SK-N-SH treated with all-trans-retinoic acid at 6 μM for 48 hours (cell line): ENCODE measurements around the gene NMRK2.

Source experiments
- ATAC-seq: fragments of 200-7000 bp; cut with Tn5 transposase; 3 replicates; pipeline ENCODE4 v1.9.1; 2020; ENCODE audit warnings: mild to moderate bottlenecking, moderate library complexity
- ARNTL ChIP-seq: fragments of 450-650 bp; formaldehyde crosslinking; IDR thresholded peaks from 2 replicates; pipeline ENCODE4 v1.5.0; 2020; ENCODE audit warnings: low read depth, mild to moderate bottlenecking, moderate library complexity, borderline replicate concordance
- BACH2 ChIP-seq: fragments of 250-450 bp; sonication (Bioruptor Pico); IDR thresholded peaks from 2 replicates; pipeline ENCODE4 v1.9.0; 2021; ENCODE audit warnings: mild to moderate bottlenecking, borderline replicate concordance
- CSDC2 ChIP-seq: fragments of 250-450 bp; sonication (Bioruptor Pico); IDR thresholded peaks from 2 replicates; pipeline ENCODE4 v1.5.0; 2020; ENCODE audit warnings: mild to moderate bottlenecking, moderate library complexity
- ESRRG ChIP-seq: fragments of 250-450 bp; sonication (Bioruptor Pico); IDR thresholded peaks from 2 replicates; pipeline ENCODE4 v1.6.1; 2021; ENCODE audit warnings: mild to moderate bottlenecking
- GLIS3 ChIP-seq: fragments of 250-450 bp; sonication (Bioruptor Pico); IDR thresholded peaks from 2 replicates; pipeline ENCODE4 v1.5.0; 2020; ENCODE audit warnings: mild to moderate bottlenecking, moderate library complexity
- ISL1 ChIP-seq: fragments of 250-450 bp; sonication (Bioruptor Pico); IDR thresholded peaks from 2 replicates; pipeline ENCODE4 v2.1.2; 2022; ENCODE audit warnings: mild to moderate bottlenecking, moderate library complexity
- OSR1 ChIP-seq: fragments of 250-450 bp; sonication (Bioruptor Pico); IDR thresholded peaks from 2 replicates; pipeline ENCODE4 v1.8.0; 2022; ENCODE audit warnings: moderate library complexity, mild to moderate bottlenecking, inconsistent platforms
- PPARA ChIP-seq: fragments of 250-450 bp; sonication (Bioruptor Pico); IDR thresholded peaks from 2 replicates; pipeline ENCODE4 v1.5.0; 2020; ENCODE audit warnings: mild to moderate bottlenecking, borderline replicate concordance
- RARB ChIP-seq: fragments of 250-450 bp; sonication (Bioruptor Pico); IDR thresholded peaks from 2 replicates; pipeline ENCODE4 v1.8.0; 2021; ENCODE audit warnings: mild to moderate bottlenecking, moderate library complexity
- SNAI2 ChIP-seq: fragments of 250-450 bp; sonication (Bioruptor Pico); IDR thresholded peaks from 2 replicates; pipeline ENCODE4 v1.5.0; 2020; ENCODE audit warnings: mild to moderate bottlenecking, moderate library complexity
- TCF4 ChIP-seq: fragments of 250-450 bp; sonication (Bioruptor Pico); IDR thresholded peaks from 2 replicates; pipeline ENCODE4 v1.8.0; 2021; ENCODE audit warnings: mild to moderate bottlenecking, moderate library complexity, borderline replicate concordance
- TOX ChIP-seq: fragments of 250-450 bp; sonication (Bioruptor Pico); IDR thresholded peaks from 2 replicates; pipeline ENCODE4 v1.8.0; 2021; ENCODE audit warnings: mild to moderate bottlenecking, moderate library complexity, borderline replicate concordance
- ZC3H10 ChIP-seq: fragments of 250-450 bp; sonication (Bioruptor Pico); IDR thresholded peaks from 2 replicates; pipeline ENCODE4 v1.5.1; 2021; ENCODE audit warnings: mild to moderate bottlenecking, moderate library complexity
- ZFP3 ChIP-seq: fragments of 250-450 bp; sonication (Bioruptor Pico); IDR thresholded peaks from 2 replicates; pipeline ENCODE4 v1.5.0; 2020; ENCODE audit warnings: mild to moderate bottlenecking, moderate library complexity
- ZFP30 ChIP-seq: fragments of 450-650 bp; formaldehyde crosslinking; IDR thresholded peaks from 2 replicates; pipeline ENCODE4 v1.5.0; 2022; ENCODE audit warnings: mild to moderate bottlenecking, moderate library complexity
- ZNF565 ChIP-seq: fragments of 450-650 bp; formaldehyde crosslinking; conservative IDR thresholded peaks from 2 replicates; pipeline ENCODE4 v1.5.0; 2020; ENCODE audit warnings: low read depth, mild to moderate bottlenecking, moderate library complexity
- ZNF70 ChIP-seq: fragments of 450-650 bp; formaldehyde crosslinking; IDR thresholded peaks from 2 replicates; pipeline ENCODE4 v1.5.0; 2020; ENCODE audit warnings: mild to moderate bottlenecking, moderate library complexity
- ZNF8 ChIP-seq: fragments of 450-650 bp; formaldehyde crosslinking; IDR thresholded peaks from 2 replicates; pipeline ENCODE4 v1.5.0; 2020; ENCODE audit warnings: mild to moderate bottlenecking, moderate library complexity
- TF ChIP-seq, protein P1 (sequence below): fragments of 250-450 bp; sonication (Bioruptor Pico); IDR thresholded peaks from 2 replicates; pipeline ENCODE4 v1.8.0; 2020; ENCODE audit warnings: mild to moderate bottlenecking, moderate library complexity, borderline replicate concordance
- TF ChIP-seq, protein P2 (sequence below): fragments of 250-450 bp; sonication (Bioruptor Pico); IDR thresholded peaks from 2 replicates; pipeline ENCODE4 v1.5.1; 2020; ENCODE audit warnings: low read depth, mild to moderate bottlenecking, moderate library complexity
- TF ChIP-seq, protein P3 (sequence below): fragments of 250-450 bp; sonication (Bioruptor Pico); IDR thresholded peaks from 2 replicates; pipeline ENCODE4 v1.5.1; 2021; ENCODE audit warnings: mild to moderate bottlenecking, moderate library complexity
- TF ChIP-seq, protein P4 (sequence below): fragments of 250-450 bp; sonication (Bioruptor Pico); IDR thresholded peaks from 2 replicates; pipeline ENCODE4 v1.8.0; 2021; ENCODE audit warnings: low read depth, mild to moderate bottlenecking, moderate library complexity, borderline replicate concordance
- TF ChIP-seq, protein P5 (sequence below): fragments of 250-450 bp; sonication (Bioruptor Pico); IDR thresholded peaks from 2 replicates; pipeline ENCODE4 v1.5.0; 2020; ENCODE audit warnings: mild to moderate bottlenecking, moderate library complexity

The NMRK2 gene

DNA sequence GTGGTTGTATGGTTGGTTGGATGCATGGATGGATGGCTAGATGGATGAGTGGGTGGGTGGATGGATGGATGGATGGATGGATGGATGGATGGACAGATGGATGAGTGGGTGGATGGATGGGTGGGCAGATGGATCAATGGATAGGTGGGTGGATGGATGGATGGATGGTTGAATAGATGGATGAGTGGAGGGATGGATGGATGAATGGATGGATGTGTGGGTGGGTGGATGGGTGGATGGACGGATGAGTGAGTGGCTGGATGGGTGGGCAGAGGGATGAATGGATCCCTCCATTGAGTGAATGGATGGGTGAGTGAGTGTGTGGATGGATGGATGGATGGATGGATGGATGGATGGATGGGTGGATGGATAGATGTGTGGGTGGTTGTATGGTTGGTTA, 9.0 kb upstream of the NMRK2 start:
- ATAC-seq, result no peak
- no peak for TF ChIP-seq ZC3H10
- TF ChIP-seq ZFP30 (CRISPR knock-in tag), result no peak
- no peak for TF ChIP-seq RARB (CRISPR knock-in tag)
- TF ChIP-seq OSR1, result no peak
- TF ChIP-seq ZNF565 (CRISPR knock-in tag), result no peak
- no peak for TF ChIP-seq ESRRG
- no peak for TF ChIP-seq ZNF8
- no peak for TF ChIP-seq CSDC2 (CRISPR knock-in tag)
- no peak for TF ChIP-seq ISL1 (CRISPR knock-in tag)
- TF ChIP-seq TOX (CRISPR knock-in tag), result no peak
- TF ChIP-seq, protein P1, sequence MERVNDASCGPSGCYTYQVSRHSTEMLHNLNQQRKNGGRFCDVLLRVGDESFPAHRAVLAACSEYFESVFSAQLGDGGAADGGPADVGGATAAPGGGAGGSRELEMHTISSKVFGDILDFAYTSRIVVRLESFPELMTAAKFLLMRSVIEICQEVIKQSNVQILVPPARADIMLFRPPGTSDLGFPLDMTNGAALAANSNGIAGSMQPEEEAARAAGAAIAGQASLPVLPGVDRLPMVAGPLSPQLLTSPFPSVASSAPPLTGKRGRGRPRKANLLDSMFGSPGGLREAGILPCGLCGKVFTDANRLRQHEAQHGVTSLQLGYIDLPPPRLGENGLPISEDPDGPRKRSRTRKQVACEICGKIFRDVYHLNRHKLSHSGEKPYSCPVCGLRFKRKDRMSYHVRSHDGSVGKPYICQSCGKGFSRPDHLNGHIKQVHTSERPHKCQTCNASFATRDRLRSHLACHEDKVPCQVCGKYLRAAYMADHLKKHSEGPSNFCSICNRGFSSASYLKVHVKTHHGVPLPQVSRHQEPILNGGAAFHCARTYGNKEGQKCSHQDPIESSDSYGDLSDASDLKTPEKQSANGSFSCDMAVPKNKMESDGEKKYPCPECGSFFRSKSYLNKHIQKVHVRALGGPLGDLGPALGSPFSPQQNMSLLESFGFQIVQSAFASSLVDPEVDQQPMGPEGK (CRISPR knock-in tag), result no peak
- no peak for TF ChIP-seq ZFP3 (CRISPR knock-in tag)
- TF ChIP-seq BACH2, result no peak
- no peak for TF ChIP-seq SNAI2 (CRISPR knock-in tag)
- TF ChIP-seq, protein P2, sequence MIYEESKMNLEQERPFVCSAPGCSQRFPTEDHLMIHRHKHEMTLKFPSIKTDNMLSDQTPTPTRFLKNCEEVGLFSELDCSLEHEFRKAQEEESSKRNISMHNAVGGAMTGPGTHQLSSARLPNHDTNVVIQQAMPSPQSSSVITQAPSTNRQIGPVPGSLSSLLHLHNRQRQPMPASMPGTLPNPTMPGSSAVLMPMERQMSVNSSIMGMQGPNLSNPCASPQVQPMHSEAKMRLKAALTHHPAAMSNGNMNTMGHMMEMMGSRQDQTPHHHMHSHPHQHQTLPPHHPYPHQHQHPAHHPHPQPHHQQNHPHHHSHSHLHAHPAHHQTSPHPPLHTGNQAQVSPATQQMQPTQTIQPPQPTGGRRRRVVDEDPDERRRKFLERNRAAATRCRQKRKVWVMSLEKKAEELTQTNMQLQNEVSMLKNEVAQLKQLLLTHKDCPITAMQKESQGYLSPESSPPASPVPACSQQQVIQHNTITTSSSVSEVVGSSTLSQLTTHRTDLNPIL, result no peak
- TF ChIP-seq TCF4 (CRISPR knock-in tag), result no peak
- TF ChIP-seq, protein P3, sequence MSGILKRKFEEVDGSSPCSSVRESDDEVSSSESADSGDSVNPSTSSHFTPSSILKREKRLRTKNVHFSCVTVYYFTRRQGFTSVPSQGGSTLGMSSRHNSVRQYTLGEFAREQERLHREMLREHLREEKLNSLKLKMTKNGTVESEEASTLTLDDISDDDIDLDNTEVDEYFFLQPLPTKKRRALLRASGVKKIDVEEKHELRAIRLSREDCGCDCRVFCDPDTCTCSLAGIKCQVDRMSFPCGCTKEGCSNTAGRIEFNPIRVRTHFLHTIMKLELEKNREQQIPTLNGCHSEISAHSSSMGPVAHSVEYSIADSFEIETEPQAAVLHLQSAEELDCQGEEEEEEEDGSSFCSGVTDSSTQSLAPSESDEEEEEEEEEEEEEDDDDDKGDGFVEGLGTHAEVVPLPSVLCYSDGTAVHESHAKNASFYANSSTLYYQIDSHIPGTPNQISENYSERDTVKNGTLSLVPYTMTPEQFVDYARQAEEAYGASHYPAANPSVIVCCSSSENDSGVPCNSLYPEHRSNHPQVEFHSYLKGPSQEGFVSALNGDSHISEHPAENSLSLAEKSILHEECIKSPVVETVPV (CRISPR knock-in tag), result no peak
- no peak for TF ChIP-seq GLIS3 (CRISPR knock-in tag)
- no peak for TF ChIP-seq ARNTL

DNA sequence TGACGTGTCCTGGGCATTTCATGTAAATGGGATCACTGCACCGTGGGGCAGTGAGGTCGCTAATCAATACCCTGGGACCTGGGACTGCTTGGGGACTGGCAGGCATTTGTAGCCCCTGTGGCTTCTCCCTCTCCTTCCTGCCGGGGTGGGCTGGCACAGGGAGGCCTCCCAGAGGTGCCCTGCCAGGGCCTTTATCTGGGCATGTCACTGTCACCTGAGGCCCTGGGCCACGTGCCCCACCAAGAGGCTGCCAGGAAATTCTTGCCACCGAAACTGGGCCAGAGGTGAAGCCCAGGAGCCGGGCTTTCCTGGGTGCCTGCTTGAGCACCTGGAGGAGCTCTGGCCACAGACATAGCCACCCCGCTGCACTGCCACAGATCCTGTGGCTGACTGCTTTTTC, 1.8 kb upstream of the NMRK2 start:
- TF ChIP-seq ARNTL (no peak), PPARA (CRISPR knock-in tag) (no peak), CSDC2 (CRISPR knock-in tag) (no peak), TOX (CRISPR knock-in tag) (no peak), BACH2 (no peak), GLIS3 (CRISPR knock-in tag) (no peak), SNAI2 (CRISPR knock-in tag) (no peak), ZNF70 (CRISPR knock-in tag) (no peak), ZFP3 (CRISPR knock-in tag) (no peak), ZNF565 (CRISPR knock-in tag) (no peak), RARB (CRISPR knock-in tag) (no peak), TCF4 (CRISPR knock-in tag) (no peak), ZNF8 (no peak), OSR1 (no peak), ESRRG (no peak)
- TF ChIP-seq, protein P2, result no peak
- TF ChIP-seq, protein P3 (CRISPR knock-in tag), result no peak
- TF ChIP-seq, protein P4, sequence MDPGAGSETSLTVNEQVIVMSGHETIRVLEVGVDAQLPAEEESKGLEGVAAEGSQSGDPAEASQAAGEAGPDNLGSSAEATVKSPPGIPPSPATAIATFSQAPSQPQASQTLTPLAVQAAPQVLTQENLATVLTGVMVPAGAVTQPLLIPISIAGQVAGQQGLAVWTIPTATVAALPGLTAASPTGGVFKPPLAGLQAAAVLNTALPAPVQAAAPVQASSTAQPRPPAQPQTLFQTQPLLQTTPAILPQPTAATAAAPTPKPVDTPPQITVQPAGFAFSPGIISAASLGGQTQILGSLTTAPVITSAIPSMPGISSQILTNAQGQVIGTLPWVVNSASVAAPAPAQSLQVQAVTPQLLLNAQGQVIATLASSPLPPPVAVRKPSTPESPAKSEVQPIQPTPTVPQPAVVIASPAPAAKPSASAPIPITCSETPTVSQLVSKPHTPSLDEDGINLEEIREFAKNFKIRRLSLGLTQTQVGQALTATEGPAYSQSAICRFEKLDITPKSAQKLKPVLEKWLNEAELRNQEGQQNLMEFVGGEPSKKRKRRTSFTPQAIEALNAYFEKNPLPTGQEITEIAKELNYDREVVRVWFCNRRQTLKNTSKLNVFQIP (CRISPR knock-in tag), result no peak
- TF ChIP-seq, protein P5, sequence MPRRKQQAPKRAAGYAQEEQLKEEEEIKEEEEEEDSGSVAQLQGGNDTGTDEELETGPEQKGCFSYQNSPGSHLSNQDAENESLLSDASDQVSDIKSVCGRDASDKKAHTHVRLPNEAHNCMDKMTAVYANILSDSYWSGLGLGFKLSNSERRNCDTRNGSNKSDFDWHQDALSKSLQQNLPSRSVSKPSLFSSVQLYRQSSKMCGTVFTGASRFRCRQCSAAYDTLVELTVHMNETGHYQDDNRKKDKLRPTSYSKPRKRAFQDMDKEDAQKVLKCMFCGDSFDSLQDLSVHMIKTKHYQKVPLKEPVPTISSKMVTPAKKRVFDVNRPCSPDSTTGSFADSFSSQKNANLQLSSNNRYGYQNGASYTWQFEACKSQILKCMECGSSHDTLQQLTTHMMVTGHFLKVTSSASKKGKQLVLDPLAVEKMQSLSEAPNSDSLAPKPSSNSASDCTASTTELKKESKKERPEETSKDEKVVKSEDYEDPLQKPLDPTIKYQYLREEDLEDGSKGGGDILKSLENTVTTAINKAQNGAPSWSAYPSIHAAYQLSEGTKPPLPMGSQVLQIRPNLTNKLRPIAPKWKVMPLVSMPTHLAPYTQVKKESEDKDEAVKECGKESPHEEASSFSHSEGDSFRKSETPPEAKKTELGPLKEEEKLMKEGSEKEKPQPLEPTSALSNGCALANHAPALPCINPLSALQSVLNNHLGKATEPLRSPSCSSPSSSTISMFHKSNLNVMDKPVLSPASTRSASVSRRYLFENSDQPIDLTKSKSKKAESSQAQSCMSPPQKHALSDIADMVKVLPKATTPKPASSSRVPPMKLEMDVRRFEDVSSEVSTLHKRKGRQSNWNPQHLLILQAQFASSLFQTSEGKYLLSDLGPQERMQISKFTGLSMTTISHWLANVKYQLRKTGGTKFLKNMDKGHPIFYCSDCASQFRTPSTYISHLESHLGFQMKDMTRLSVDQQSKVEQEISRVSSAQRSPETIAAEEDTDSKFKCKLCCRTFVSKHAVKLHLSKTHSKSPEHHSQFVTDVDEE (CRISPR knock-in tag), result no peak
- ATAC-seq, result no peak
